Testis (tissue), 3 donors: ENCODE measurements around the gene RDX. TPM values are rescaled to one million over a fixed set of nuclear protein-coding genes. Genes with fewer than 3 reads are reported as not detected.

ENCODE experiments used
- DNase-seq: peaks from one replicate; pipeline ENCODE4 v3.0.0-alpha.2; 2019
- H3K27ac ChIP-seq, 2 donors: fragments of 200-600 bp; sonication (generic); one replicate each; pipeline ENCODE4 v1.5.1; 2019
- H3K27me3 ChIP-seq: fragments of 200-600 bp; sonication (generic); one replicate; pipeline ENCODE4 v1.5.1; 2019
- H3K36me3 ChIP-seq: fragments of 200-600 bp; sonication (generic); one replicate; pipeline ENCODE4 v1.5.1; 2017; ENCODE audit warnings: low read depth; ENCODE audit errors: missing control alignments
- H3K4me1 ChIP-seq: fragments of 200-600 bp; sonication (generic); one replicate; pipeline ENCODE4 v1.5.1; 2019
- H3K4me3 ChIP-seq, 2 donors: fragments of 200-600 bp; sonication (generic); one replicate each; pipeline ENCODE4 v1.5.1; 2017 to 2019
- H3K9me3 ChIP-seq: fragments of 200-600 bp; sonication (generic); one replicate; pipeline ENCODE4 v1.5.1; 2017
- CTCF ChIP-seq, 3 experiments: fragments of 450-650 bp in 2 of 3; fragments of 200-600 bp in 1 of 3; sonication (generic) in 1 of 3; IDR thresholded peaks; one replicate each; pipeline ENCODE4 v1.5.1; 2016 to 2019; ENCODE audit warnings: antibody characterized with exemption in 3 of 3, mild to moderate bottlenecking in 2 of 3, moderate library complexity in 1 of 3
- POLR2A ChIP-seq: fragments of 450-650 bp; IDR thresholded peaks from one replicate; pipeline ENCODE4 v1.6.1; 2017; ENCODE audit warnings: antibody characterized with exemption, mild to moderate bottlenecking, moderate library complexity
- WGBS, 2 donors: methylation state at CpG; one replicate each; pipeline ENCODE4 v1.1.5; 2018; 5-methylcytosine and 5-hydroxymethylcytosine counted together
- intact Hi-C: fragments of 100-400 bp; cut with DNase I; formaldehyde crosslinking; loops from one replicate; pipeline ENCODE4 v1.15.1; 2023; ENCODE audit warnings: low total_unique reads
- polyA plus RNA-seq: library from polyadenylated mRNA; stranded (reverse); fragments of 350-450 nt; fragmentation: Illumina TruSeq; extraction: RNeasy Lipid Tissue Mini Kit (QIAGEN cat#74804); gene quantifications from one replicate; pipeline ENCODE4 v1.2.3, GENCODE V29; 2014; ENCODE audit warnings: low read depth, low replicate concordance; ENCODE audit not compliant: insufficient read depth
- total RNA-seq, 2 donors: library from RNA; depleted of rRNA; stranded (reverse); fragments of >200 nt; gene quantifications; one replicate each; pipeline ENCODE4 v1.2.3, GENCODE V29; 2016

RDX gene
- total and polyA plus RNA-seq, 3 donors from 2014 or later = 39.8 to 170 (median 144) TPM

GRCh38 chr11:110242746-110243145 lies 53.7 kb downstream of the RDX start:
- intact Hi-C loops = no loop called here
- no peak overlapping the region for H3K27ac ChIP-seq
- TF ChIP-seq CTCF (IDR thresholded peaks at IDR 0.05) (no peak), POLR2A (no peak)
- H3K9me3 ChIP-seq = no peaks in the 10 kb centered on the region
- H3K36me3 ChIP-seq = no peaks in the 10 kb centered on the region
- H3K4me1 ChIP-seq = no peaks in the 10 kb centered on the region
- H3K27me3 ChIP-seq = no peaks in the 10 kb centered on the region
- DNase-seq = no peak
- no peak overlapping the region for H3K4me3 ChIP-seq

- H3K4me3 ChIP-seq = no peak overlapping the region
- no peaks in the 10 kb centered on the region for H3K27me3 ChIP-seq
- no peak overlapping the region for H3K27ac ChIP-seq
- H3K4me1 ChIP-seq = no peaks in the 10 kb centered on the region
- no peaks in the 10 kb centered on the region for H3K9me3 ChIP-seq
- H3K36me3 ChIP-seq = no peaks in the 10 kb centered on the region
- no peak for DNase-seq
- TF ChIP-seq POLR2A = no peak
- intact Hi-C loops = no loop called here
- 92 to 93% methylated on average over 7 of the region's 7 CpGs for WGBS, 2 donors
Measured at GRCh38 chr11:110242188-110242587, 54.2 kb downstream of the RDX start.

DNA sequence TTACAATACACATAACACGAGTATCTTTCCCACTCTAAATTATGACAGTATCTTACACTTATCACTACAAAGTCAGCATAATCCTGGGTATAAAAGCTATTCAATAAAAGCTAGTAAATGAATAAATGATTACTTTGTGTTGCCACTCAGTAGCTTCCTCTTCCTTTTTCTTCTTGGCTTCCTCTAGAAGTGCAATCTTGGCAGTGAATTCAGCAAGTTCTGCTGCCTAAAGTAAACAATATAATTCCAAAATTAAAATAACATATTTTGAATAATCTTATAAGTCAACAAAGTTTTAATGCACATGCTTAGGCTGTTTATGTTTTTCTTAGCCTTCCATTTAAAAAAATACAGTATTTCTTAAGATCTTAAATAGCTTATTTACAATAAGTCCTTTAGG lies 60.4 kb downstream of the RDX start:
- intact Hi-C loops = no loop called here
- H3K4me3 ChIP-seq = no peak overlapping the region
- no peak overlapping the region for H3K27ac ChIP-seq
- H3K4me1 ChIP-seq = no peaks in the 10 kb centered on the region
- DNase-seq = no peak
- TF ChIP-seq CTCF (IDR thresholded peaks at IDR 0.05) (no peak), POLR2A (no peak)
- 59 to 86% methylated on average over 1 of the region's 1 CpG for WGBS, 2 donors
- no peaks in the 10 kb centered on the region for H3K36me3 ChIP-seq
- H3K9me3 ChIP-seq = no peaks in the 10 kb centered on the region
- no peaks in the 10 kb centered on the region for H3K27me3 ChIP-seq

DNA sequence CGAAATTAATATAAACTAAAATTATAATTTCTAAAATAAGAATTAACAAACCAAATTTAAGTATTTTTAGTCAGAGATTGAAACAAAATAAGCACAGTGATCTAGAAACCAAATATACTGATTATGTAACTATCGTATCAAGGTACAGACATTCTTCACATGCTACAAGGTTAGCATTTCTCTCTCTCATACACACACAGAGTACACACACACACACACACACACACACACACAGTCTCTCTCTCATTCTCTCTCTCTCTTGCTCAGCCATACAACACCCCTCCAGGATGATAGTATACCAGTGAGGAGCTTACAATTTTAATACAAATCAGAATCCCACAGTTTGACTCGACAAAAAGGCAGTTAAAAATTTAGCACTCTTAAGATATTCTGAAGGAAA lies 66.0 kb downstream of the RDX start:
- DNase-seq = no peak
- Histone ChIP-seq H3K36me3 (no peaks in the 10 kb centered on the region), H3K4me1 (no peaks in the 10 kb centered on the region), H3K27ac (no peak overlapping the region), H3K27me3 (no peaks in the 10 kb centered on the region), H3K9me3 (no peaks in the 10 kb centered on the region), H3K4me3 (no peak overlapping the region)
- intact Hi-C loops = no loop called here
- 83 to 89% methylated on average over 3 of the region's 3 CpGs for WGBS, 2 donors
- TF ChIP-seq CTCF (IDR thresholded peaks at IDR 0.05) = no peak
- TF ChIP-seq POLR2A = no peak

DNA sequence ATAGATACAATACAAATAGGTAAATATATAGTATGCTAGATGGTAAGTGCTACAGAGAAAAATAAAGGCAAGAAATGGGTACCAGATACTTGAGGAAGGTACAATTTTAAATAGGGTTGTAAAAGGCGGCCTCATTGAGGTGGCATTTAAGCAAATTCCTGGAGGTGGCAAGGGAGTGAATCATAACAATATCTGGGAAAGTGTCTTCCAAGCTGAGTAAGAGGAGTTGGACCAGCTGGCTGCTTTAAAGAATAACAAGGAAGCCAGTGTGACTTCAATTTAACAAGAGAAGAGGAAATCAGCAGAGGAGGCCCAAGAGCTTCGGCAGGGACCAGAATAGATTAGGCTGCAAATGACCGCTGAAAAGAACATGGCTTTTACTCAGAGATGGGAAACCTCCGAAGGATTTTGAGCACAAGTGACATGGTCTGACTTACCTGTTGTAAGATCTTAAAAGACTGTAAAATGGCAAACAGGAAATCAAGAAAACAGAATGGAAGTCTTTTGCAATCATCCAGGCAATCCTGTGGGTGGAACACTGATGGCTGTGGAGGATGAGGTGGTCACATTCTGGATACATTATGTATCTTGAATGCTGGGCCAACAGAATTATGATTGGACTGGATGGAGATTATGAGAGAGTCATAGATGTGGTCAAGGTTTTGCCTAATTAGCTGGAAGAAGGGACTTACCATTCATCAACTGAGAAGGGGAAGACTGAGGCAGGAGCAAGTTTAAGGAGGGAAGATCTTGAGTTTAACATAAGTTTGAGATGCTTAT lies 77.2 kb downstream of the RDX start:
- intact Hi-C loops = no loop called here
- no peaks in the 10 kb centered on the region for H3K36me3 ChIP-seq

More for the DNA sequence above, 77.2 kb downstream of the RDX start:
- no peak overlapping the region for H3K27ac ChIP-seq
- H3K4me3 ChIP-seq = no peak overlapping the region
- H3K9me3 ChIP-seq = no peaks in the 10 kb centered on the region
- DNase-seq = no peak
- WGBS, 2 donors = 90 to 91% methylated on average over 4 of the region's 4 CpGs
- no peaks in the 10 kb centered on the region for H3K4me1 ChIP-seq
- no peak for TF ChIP-seq CTCF (IDR thresholded peaks at IDR 0.05)
- no peak for TF ChIP-seq POLR2A
- no peaks in the 10 kb centered on the region for H3K27me3 ChIP-seq
